Erythroblast (primary cell): ENCODE data around the gene AFF3.

Experiments
- GATA1 ChIP-seq: IDR thresholded peaks from 2 replicates; pipeline ENCODE4 v1.6.1; 2011; ENCODE audit warnings: low read depth, mild to moderate bottlenecking, control low read depth, low read length, moderate library complexity
- POLR2A ChIP-seq: IDR thresholded peaks from 2 replicates; pipeline ENCODE4 v1.6.1; 2011; ENCODE audit warnings: mild to moderate bottlenecking, low read length

- TF ChIP-seq POLR2A = no peak
- TF ChIP-seq GATA1 = no peak
Measured at GRCh38 chr2:99674090-99674489, 468.3 kb downstream of the AFF3 start.
